GM18520 (cell line): Measurements from ENCODE around the gene SLC26A3.
"Not testable (repeated sequence)": the region's sequence is repeated elsewhere in the genome, so short reads cannot be mapped to it uniquely, and the experiment has no call there.

ENCODE experiments used
- ATAC-seq: cut with Tn5 transposase; IDR thresholded peaks from one replicate; pipeline ENCODE4 v1.9.1; 2021; ENCODE audit not compliant: unreplicated experiment

The SLC26A3 gene

GRCh38 chr7:107803009-107803610 is at the start of gene SLC26A3:
TSS of gene SLC26A3 (minus strand) at chr7:107803223. CDS start at chr7:107794509, 8,714 bp downstream.
- no peak for ATAC-seq

- no peak for ATAC-seq
Observed at GRCh38 chr7:107850643-107851042, 47.6 kb upstream of the SLC26A3 start.

- ATAC-seq: no peak
Observed at GRCh38 chr7:107850216-107850615, 47.2 kb upstream of the SLC26A3 start.

- ATAC-seq: not testable (repeated sequence)
Observed at GRCh38 chr7:107848211-107848610, 45.2 kb upstream of the SLC26A3 start.

- ATAC-seq: not testable (repeated sequence)
Observed at GRCh38 chr7:107847836-107848175, 44.8 kb upstream of the SLC26A3 start.

GRCh38 chr7:107847168-107847835 is 44.3 kb upstream of the SLC26A3 start:
- ATAC-seq: no peak

GRCh38 chr7:107846324-107846723 is 43.3 kb upstream of the SLC26A3 start:
- ATAC-seq: no peak

GRCh38 chr7:107843184-107843583 is 40.2 kb upstream of the SLC26A3 start:
- ATAC-seq: no peak

- no peak for ATAC-seq
Observed at GRCh38 chr7:107842213-107842612, 39.2 kb upstream of the SLC26A3 start.

- ATAC-seq: no peak
Observed at GRCh38 chr7:107838816-107839565, 36.0 kb upstream of the SLC26A3 start.

GRCh38 chr7:107838024-107838601 is 35.1 kb upstream of the SLC26A3 start:
- no peak for ATAC-seq

GRCh38 chr7:107837145-107837512 is 34.1 kb upstream of the SLC26A3 start:
- no peak for ATAC-seq

GRCh38 chr7:107836237-107837144 is 33.5 kb upstream of the SLC26A3 start:
- no peak for ATAC-seq

GRCh38 chr7:107834401-107834800 is 31.4 kb upstream of the SLC26A3 start:
- no peak for ATAC-seq

- no peak for ATAC-seq
Observed at GRCh38 chr7:107833684-107834106, 30.7 kb upstream of the SLC26A3 start.

- ATAC-seq: no peak
Observed at GRCh38 chr7:107830420-107830819, 27.4 kb upstream of the SLC26A3 start.

- ATAC-seq: no peak
Observed at GRCh38 chr7:107828540-107828939, 25.5 kb upstream of the SLC26A3 start.

- no peak for ATAC-seq
Observed at GRCh38 chr7:107827501-107827900, 24.5 kb upstream of the SLC26A3 start.

- ATAC-seq: no peak
Observed at GRCh38 chr7:107826451-107826850, 23.4 kb upstream of the SLC26A3 start.

GRCh38 chr7:107824858-107825257 is 21.8 kb upstream of the SLC26A3 start:
- ATAC-seq: no peak

GRCh38 chr7:107818622-107819021 is 15.6 kb upstream of the SLC26A3 start:
- ATAC-seq: no peak
